ENCODE data around the gene HYLS1.
A peak's percentile ranks its signal among the peaks of the same experiment; 100 is the strongest.

HYLS1 gene

DNA sequence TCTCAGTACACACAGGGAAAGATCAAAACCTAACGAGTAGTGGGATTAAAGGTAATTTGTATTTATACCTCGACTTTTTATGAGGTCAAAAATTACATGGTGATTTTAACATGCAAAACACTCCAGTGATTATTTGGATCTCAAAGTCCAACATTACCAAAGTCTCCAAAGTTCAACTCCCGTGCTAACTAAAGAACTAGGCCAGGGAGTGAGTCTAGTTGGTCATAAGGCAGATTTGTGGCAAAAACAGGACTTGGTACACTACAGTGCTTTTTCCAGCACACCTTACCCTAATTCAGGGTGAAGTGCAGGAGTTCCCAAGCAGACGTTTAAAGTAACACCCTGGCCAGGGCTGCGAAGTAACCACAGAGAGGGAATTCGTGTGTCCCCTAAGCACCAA lies 14.4 kb downstream of the HYLS1 start:
- TF ChIP-seq CTCF (IDR thresholded peaks at IDR 0.05): no peak
- Histone ChIP-seq H3K27me3 (peaks cover 0 to 27% of the 10 kb centered on the region in 2 donors), H3K9me3 (no peaks in the 10 kb centered on the region), H3K27ac (no peak overlapping the region), H3K4me1 (peaks cover 0 to 24% (median 18%) of the 10 kb centered on the region in 4 donors), H3K36me3 (peaks cover 8 to 17% (median 13%) of the 10 kb centered on the region in 3 donors), H3K4me3 (peak overlapping the region in 1 of 2 donors; percentile 54)
- no peak for DNase-seq
- intact Hi-C loops (cut with DNase I; ENCODE audit: low total_unique reads): no loop called here

DNA sequence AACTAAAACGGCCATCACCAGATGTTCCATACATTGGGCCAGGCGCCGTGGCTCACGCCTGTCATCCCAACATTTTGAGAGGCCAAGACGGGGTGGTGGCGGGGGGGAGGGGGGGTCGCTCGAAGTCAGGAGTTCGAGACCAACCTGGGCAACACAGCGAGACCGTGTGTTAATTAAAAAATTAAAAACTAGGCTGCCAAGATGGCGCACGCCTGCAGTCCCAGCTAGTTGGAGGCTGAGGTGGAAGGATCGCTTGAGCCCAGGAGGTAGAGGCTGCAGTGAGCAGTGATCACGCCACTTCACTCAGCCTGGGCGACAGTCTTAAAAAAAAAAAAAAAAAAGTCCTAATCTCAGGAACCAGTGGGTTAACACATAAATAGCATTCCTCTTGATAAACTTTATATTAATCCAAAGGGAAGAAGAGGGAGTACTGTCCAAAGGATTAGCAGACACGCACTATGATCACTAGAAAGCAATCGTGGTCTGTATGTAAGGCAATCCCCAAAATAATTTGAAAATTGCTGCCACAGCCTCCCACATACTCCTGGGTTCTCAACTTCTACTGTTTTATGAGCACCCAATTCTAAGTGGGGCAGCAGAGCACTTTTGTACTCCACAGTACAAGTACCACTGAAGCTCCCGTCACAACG lies 14.9 kb downstream of the HYLS1 start:
- no peak for DNase-seq
- Histone ChIP-seq H3K27me3 (peaks cover 0 to 27% of the 10 kb centered on the region in 2 donors), H3K27ac (peak overlapping the region; percentile 74 to 75), H3K9me3 (no peaks in the 10 kb centered on the region), H3K36me3 (peaks cover 8 to 17% (median 13%) of the 10 kb centered on the region in 3 donors), H3K4me3 (peak overlapping the region; percentile 54 to 62), H3K4me1 (peaks cover 0 to 24% (median 18%) of the 10 kb centered on the region in 4 donors)
- intact Hi-C loops (cut with DNase I; ENCODE audit: low total_unique reads): no loop called here
- no peak for TF ChIP-seq CTCF (IDR thresholded peaks at IDR 0.05)

- intact Hi-C loops (cut with DNase I; ENCODE audit: low total_unique reads): no loop called here
- TF ChIP-seq CTCF (IDR thresholded peaks at IDR 0.05): no peak
- H3K27ac ChIP-seq: peak within 1 kb of the TSS; percentile 74 to 75
- H3K27me3 ChIP-seq: peaks cover 0 to 27% of the 10 kb centered on the region in 2 donors
- no peaks in the 10 kb centered on the region for H3K9me3 ChIP-seq
- peaks cover 8 to 17% (median 13%) of the 10 kb centered on the region in 3 donors for H3K36me3 ChIP-seq
- peak; percentile 91 to 94 for DNase-seq
- peak within 1 kb of the TSS; percentile 54 to 62 for H3K4me3 ChIP-seq
- peaks cover 0 to 24% (median 18%) of the 10 kb centered on the region in 4 donors for H3K4me1 ChIP-seq
Observed at GRCh38 chr11:125902927-125903710, 15.7 kb downstream of the HYLS1 start, which contains the start of gene PUS3. PUS3 (minus strand) TSS chr11:125903206; CDS start chr11:125896284, 6,922 bp downstream.

DNA sequence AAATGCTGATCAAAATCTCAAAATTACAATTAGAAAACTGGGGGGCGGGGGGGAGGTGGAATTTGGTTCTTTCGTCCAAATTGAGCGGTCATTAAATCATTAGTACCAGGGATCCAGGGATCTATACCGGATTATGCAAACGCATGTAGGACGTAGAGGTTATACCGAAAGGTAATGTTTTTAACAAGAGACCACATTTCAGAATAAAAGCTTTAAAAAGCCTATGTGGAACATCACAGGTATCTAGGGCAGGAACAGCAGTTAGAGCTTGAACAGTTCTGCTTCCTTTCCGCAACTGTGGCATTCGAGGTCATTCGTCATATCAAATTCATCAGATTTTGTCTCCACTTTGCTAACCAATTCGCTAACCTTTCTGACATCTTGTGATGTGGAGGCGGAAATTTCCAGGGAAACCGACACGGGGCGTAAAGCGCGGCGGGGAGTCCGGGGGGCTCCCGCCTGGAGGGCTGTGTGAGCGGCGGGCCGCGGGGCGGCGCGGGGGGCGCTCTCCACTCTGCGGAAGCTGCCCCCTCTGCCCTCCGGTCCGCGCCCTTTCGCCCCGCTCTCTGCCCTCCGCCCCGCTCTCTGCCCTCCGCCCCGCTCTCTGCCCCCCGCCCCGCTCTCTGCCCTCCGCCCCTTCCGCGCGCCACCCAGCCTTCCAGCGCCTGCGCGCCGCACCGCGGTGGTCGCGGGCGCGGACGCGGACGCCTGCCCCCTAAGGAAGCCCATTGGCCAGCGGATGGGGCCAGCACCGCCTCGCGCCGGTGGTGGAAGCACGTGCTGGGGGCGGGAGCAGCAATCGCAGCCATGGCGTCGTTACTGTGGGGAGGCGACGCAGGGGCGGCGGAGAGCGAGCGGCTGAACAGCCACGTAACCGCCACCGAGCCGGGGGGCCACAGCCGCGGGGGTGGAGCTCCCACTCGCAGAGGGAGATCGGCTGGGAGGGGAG lies 16.5 kb downstream of the HYLS1 start, which contains the start of gene DDX25:
Gene DDX25 (plus strand): TSS at position 798 of the 949 bp plus-strand sequence. CDS start 10 bp downstream, at position 808.
- TF ChIP-seq CTCF (IDR thresholded peaks at IDR 0.05): no peak
- Histone ChIP-seq H3K4me1 (peaks cover 0 to 24% (median 18%) of the 10 kb centered on the region in 4 donors), H3K4me3 (peak within 1 kb of the TSS; percentile 54 to 62), H3K9me3 (no peaks in the 10 kb centered on the region), H3K27me3 (peaks cover 0 to 27% of the 10 kb centered on the region in 2 donors), H3K36me3 (peaks cover 8 to 15% (median 12%) of the 10 kb centered on the region in 3 donors), H3K27ac (no peak within 1 kb of the TSS)
- no peak for DNase-seq
- intact Hi-C loops (cut with DNase I; ENCODE audit: low total_unique reads): no loop called here

DNA sequence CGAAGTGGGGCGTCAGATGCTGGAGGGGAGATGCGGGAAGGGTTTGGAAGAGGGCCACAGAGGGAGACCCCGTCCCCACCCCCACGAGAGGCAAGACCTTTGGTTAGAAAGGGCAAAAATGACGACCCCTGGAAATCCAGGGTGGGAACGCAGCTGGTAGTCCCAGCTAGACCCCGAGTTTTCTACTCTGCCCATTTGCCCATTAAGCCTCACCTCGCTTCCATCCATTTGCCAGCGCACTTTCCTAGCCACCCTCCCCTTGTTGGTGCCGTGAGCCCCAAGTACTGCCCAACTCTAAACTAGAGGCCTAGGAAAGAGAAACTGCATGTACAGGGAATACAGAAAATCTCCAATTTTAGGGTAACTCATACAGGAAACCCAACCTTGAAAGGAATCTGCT lies 17.2 kb downstream of the HYLS1 start:
- H3K27ac ChIP-seq: no peak overlapping the region
- H3K4me1 ChIP-seq: peaks cover 0 to 24% (median 18%) of the 10 kb centered on the region in 4 donors
- intact Hi-C loops (cut with DNase I; ENCODE audit: low total_unique reads): no loop called here
- no peaks in the 10 kb centered on the region for H3K9me3 ChIP-seq
- peaks cover 5 to 8% (median 6%) of the 10 kb centered on the region in 3 donors for H3K36me3 ChIP-seq
- H3K4me3 ChIP-seq: no peak overlapping the region
- no peak for DNase-seq
- H3K27me3 ChIP-seq: peaks cover 0 to 27% of the 10 kb centered on the region in 2 donors
- TF ChIP-seq CTCF (IDR thresholded peaks at IDR 0.05): no peak
